ENCODE results near the gene PHKB. TPM values are rescaled to one million over a fixed set of nuclear protein-coding genes. Genes with fewer than 3 reads are reported as not detected.
"Not testable (repeated sequence)": the region's sequence is repeated elsewhere in the genome, so short reads cannot be mapped to it uniquely, and the experiment has no call there.

The PHKB gene
- polyA plus RNA-seq, 1 donor from 2014 or later, result 99.5 TPM

DNA sequence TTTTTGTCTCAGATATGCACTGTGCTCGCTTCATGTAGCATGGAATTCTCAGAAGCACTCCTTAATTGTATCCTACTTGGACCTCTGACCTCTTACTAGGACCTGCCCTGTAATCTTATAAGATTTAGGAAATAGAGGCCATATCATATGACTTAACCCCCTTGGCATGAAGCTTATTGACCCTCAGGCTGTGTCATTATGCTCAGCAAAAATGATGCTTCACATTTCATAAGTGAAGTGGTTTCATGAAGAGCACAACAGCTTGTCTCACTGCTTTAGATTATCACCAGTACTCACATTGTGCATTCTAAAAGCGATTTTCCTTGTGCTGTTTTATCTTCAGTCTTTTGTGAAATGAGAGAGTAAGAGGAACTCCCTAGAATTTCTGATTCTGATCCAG lies 6.4 kb downstream of the PHKB start:
- Histone ChIP-seq H3F3A (ENCODE audit: insufficient read depth, low read length, poor library complexity, severe bottlenecking) (no peaks in the 10 kb centered on the region), H3K4me3 (ENCODE audit: low read length) (no peak overlapping the region), H3K79me2 (replicated peaks; ENCODE audit: insufficient read depth, low read length) (peaks cover 13% of the 10 kb centered on the region), H3K27ac (ENCODE audit: low read length) (no peak overlapping the region), H3K9me2 (ENCODE audit: insufficient read depth, low read length) (no peaks in the 10 kb centered on the region), H3K4me2 (ENCODE audit: low read length) (no peak overlapping the region), H2AFZ (ENCODE audit: low read depth, low read length) (no peak overlapping the region), H3K9ac (ENCODE audit: low read length) (no peak overlapping the region), H4K20me1 (ENCODE audit: insufficient read depth) (no peaks in the 10 kb centered on the region), H3K36me3 (ENCODE audit: insufficient read depth, low read length) (no peaks in the 10 kb centered on the region), H3K27me3 (ENCODE audit: insufficient read depth, low read depth, low read length) (no peaks in the 10 kb centered on the region), H3K9me3 (ENCODE audit: low read length) (no peaks in the 10 kb centered on the region)
- TF ChIP-seq, protein P1, sequence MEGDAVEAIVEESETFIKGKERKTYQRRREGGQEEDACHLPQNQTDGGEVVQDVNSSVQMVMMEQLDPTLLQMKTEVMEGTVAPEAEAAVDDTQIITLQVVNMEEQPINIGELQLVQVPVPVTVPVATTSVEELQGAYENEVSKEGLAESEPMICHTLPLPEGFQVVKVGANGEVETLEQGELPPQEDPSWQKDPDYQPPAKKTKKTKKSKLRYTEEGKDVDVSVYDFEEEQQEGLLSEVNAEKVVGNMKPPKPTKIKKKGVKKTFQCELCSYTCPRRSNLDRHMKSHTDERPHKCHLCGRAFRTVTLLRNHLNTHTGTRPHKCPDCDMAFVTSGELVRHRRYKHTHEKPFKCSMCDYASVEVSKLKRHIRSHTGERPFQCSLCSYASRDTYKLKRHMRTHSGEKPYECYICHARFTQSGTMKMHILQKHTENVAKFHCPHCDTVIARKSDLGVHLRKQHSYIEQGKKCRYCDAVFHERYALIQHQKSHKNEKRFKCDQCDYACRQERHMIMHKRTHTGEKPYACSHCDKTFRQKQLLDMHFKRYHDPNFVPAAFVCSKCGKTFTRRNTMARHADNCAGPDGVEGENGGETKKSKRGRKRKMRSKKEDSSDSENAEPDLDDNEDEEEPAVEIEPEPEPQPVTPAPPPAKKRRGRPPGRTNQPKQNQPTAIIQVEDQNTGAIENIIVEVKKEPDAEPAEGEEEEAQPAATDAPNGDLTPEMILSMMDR (IDR thresholded peaks at IDR 0.05; ENCODE audit: poor library complexity, severe bottlenecking), result no peak
- TF ChIP-seq RAD21 (conservative IDR thresholded peaks at IDR 0.05), result no peak
- no peak for TF ChIP-seq MXI1 (conservative IDR thresholded peaks at IDR 0.05; ENCODE audit: poor library complexity, severe bottlenecking)
- TF ChIP-seq EZH2 (IDR thresholded peaks at IDR 0.05; ENCODE audit: borderline replicate concordance, insufficient read depth, low read length, poor library complexity, severe bottlenecking), result no peak
- TF ChIP-seq EP300 (conservative IDR thresholded peaks at IDR 0.05; ENCODE audit: poor library complexity, severe bottlenecking), result no peak
- no peak for TF ChIP-seq POLR2AphosphoS5 (IDR thresholded peaks at IDR 0.05)
- TF ChIP-seq, protein P2, sequence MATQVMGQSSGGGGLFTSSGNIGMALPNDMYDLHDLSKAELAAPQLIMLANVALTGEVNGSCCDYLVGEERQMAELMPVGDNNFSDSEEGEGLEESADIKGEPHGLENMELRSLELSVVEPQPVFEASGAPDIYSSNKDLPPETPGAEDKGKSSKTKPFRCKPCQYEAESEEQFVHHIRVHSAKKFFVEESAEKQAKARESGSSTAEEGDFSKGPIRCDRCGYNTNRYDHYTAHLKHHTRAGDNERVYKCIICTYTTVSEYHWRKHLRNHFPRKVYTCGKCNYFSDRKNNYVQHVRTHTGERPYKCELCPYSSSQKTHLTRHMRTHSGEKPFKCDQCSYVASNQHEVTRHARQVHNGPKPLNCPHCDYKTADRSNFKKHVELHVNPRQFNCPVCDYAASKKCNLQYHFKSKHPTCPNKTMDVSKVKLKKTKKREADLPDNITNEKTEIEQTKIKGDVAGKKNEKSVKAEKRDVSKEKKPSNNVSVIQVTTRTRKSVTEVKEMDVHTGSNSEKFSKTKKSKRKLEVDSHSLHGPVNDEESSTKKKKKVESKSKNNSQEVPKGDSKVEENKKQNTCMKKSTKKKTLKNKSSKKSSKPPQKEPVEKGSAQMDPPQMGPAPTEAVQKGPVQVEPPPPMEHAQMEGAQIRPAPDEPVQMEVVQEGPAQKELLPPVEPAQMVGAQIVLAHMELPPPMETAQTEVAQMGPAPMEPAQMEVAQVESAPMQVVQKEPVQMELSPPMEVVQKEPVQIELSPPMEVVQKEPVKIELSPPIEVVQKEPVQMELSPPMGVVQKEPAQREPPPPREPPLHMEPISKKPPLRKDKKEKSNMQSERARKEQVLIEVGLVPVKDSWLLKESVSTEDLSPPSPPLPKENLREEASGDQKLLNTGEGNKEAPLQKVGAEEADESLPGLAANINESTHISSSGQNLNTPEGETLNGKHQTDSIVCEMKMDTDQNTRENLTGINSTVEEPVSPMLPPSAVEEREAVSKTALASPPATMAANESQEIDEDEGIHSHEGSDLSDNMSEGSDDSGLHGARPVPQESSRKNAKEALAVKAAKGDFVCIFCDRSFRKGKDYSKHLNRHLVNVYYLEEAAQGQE (IDR thresholded peaks at IDR 0.05; ENCODE audit: borderline replicate concordance), result no peak
- no peak for TF ChIP-seq TAF1 (IDR thresholded peaks at IDR 0.05; ENCODE audit: low read depth)
- TF ChIP-seq SMC3 (conservative IDR thresholded peaks at IDR 0.05; ENCODE audit: poor library complexity), result no peak

DNA sequence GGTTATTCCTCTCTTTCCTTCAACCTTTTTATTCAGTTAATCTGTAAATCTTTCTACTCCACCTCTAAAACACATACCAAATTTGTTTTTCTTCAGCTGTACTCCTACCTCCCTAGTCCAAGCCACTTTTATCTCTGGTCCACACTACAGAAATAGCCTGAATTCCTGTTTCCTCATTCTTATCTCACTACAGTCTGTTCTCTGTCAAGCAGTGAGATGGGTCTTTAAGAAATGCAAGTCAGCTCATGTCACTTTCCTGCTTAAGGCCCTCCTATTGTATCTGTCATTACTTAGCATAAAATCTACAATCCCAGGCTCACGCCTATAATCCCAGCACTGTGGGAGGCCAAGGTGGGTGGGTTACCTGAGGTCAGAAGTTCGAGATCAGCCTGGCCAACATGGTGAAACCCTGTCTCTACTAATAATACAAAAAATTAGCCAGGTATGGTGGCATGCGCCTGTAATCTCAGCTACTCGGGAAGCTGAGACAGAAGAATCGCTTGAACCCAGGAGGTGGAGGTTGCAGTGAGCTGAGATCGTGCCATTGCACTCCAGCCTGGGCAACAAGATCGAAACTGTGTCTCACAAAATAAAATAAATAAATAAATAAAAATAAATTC lies 7.0 kb downstream of the PHKB start:
- H3K9me3 ChIP-seq (ENCODE audit: low read length); H4K20me1 ChIP-seq (ENCODE audit: insufficient read depth); H3K9ac ChIP-seq (ENCODE audit: low read length); H3K4me2 ChIP-seq (ENCODE audit: low read length); H2AFZ ChIP-seq (ENCODE audit: low read depth, low read length); H3K79me2 ChIP-seq (replicated peaks; ENCODE audit: insufficient read depth, low read length); H3K36me3 ChIP-seq (ENCODE audit: insufficient read depth, low read length); H3K4me3 ChIP-seq (ENCODE audit: low read length); H3K27ac ChIP-seq (ENCODE audit: low read length); H3K27me3 ChIP-seq (ENCODE audit: insufficient read depth, low read depth, low read length); H3K9me2 ChIP-seq (ENCODE audit: insufficient read depth, low read length); H3F3A ChIP-seq (ENCODE audit: insufficient read depth, low read length, poor library complexity, severe bottlenecking): not testable (repeated sequence)

DNA sequence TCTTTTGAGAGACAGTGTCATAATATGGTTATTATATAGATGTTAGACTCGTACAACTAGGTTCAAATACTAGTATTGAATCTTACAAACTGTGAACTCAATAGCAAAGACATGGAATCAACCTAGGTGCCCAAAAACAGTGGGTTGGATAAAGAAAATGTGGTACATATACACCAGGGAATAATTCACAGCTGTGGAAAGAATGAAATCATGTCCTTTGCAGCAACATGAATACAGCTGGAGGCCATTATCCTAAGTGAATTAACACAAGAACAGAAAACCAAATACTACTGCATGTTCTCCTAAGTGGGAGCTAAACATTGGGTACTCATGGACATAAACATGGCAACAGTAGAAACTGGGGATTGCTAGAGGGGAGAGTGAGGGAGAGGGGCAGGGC lies 8.1 kb downstream of the PHKB start:
- Histone ChIP-seq H3F3A (ENCODE audit: insufficient read depth, low read length, poor library complexity, severe bottlenecking) (no peaks in the 10 kb centered on the region), H3K27ac (ENCODE audit: low read length) (no peak overlapping the region), H2AFZ (ENCODE audit: low read depth, low read length) (no peak overlapping the region), H3K9ac (ENCODE audit: low read length) (no peak overlapping the region), H3K9me3 (ENCODE audit: low read length) (no peaks in the 10 kb centered on the region), H3K27me3 (ENCODE audit: insufficient read depth, low read depth, low read length) (no peaks in the 10 kb centered on the region), H4K20me1 (ENCODE audit: insufficient read depth) (no peaks in the 10 kb centered on the region), H3K9me2 (ENCODE audit: insufficient read depth, low read length) (no peaks in the 10 kb centered on the region), H3K36me3 (ENCODE audit: insufficient read depth, low read length) (no peaks in the 10 kb centered on the region), H3K79me2 (replicated peaks; ENCODE audit: insufficient read depth, low read length) (peaks cover 6% of the 10 kb centered on the region), H3K4me3 (ENCODE audit: low read length) (no peak overlapping the region), H3K4me2 (ENCODE audit: low read length) (no peak overlapping the region)
- no peak for TF ChIP-seq TAF1 (IDR thresholded peaks at IDR 0.05; ENCODE audit: low read depth)
- TF ChIP-seq, protein P2 (IDR thresholded peaks at IDR 0.05; ENCODE audit: borderline replicate concordance), result no peak
- TF ChIP-seq RAD21 (conservative IDR thresholded peaks at IDR 0.05), result no peak
- no peak for TF ChIP-seq POLR2AphosphoS5 (IDR thresholded peaks at IDR 0.05)
- TF ChIP-seq EZH2 (IDR thresholded peaks at IDR 0.05; ENCODE audit: borderline replicate concordance, insufficient read depth, low read length, poor library complexity, severe bottlenecking), result no peak
- TF ChIP-seq EP300 (conservative IDR thresholded peaks at IDR 0.05; ENCODE audit: poor library complexity, severe bottlenecking), result no peak
- TF ChIP-seq SMC3 (conservative IDR thresholded peaks at IDR 0.05; ENCODE audit: poor library complexity), result no peak
- TF ChIP-seq, protein P1 (IDR thresholded peaks at IDR 0.05; ENCODE audit: poor library complexity, severe bottlenecking), result no peak
- no peak for TF ChIP-seq MXI1 (conservative IDR thresholded peaks at IDR 0.05; ENCODE audit: poor library complexity, severe bottlenecking)
